SK-N-SH (cell line): ENCODE data around the gene CENPVL3. TPM values are rescaled to one million over a fixed set of nuclear protein-coding genes. Genes with fewer than 3 reads are reported as not detected.
A peak's percentile ranks its signal among the peaks of the same experiment; 100 is the strongest.
"Not testable (repeated sequence)": the region's sequence is repeated elsewhere in the genome, so short reads cannot be mapped to it uniquely, and the experiment has no call there.

Source experiments
- CTCF ChIA-PET: fragments of 300-600, 350-600 bp; formaldehyde crosslinking; extraction: SDS; loops from one replicate; lab custom pipeline; 2021; lab: Yijun Ruan, JAX
- POLR2A ChIA-PET: fragments of 350-600 bp; sonication (Branson Sonifier 250); formaldehyde crosslinking; extraction: SDS; loops from one replicate; lab custom pipeline; 2020; ENCODE audit warnings: antibody characterized with exemption, inconsistent platforms; lab: Yijun Ruan, JAX
- DNase-seq: peaks from one replicate; pipeline ENCODE4 v3.0.0; 2012
- H2AFZ ChIP-seq: fragments of 200-600 bp; sonication (generic); 2 replicates; pipeline ENCODE4 v1.8.1; 2016; ENCODE audit warnings: antibody characterized with exemption, mild to moderate bottlenecking, low read depth
- H3F3A ChIP-seq: fragments of 200-600 bp; sonication (generic); replicated peaks from 2 replicates; pipeline ENCODE3; 2016; ENCODE audit warnings: antibody characterized with exemption, mild to moderate bottlenecking; ENCODE audit not compliant: insufficient read depth
- H3K27ac ChIP-seq, 2 experiments: fragments of 200-500 bp in 1 of 2; fragments of 200-600 bp in 1 of 2; sonication (Bioruptor generic) in 1 of 2; sonication (generic), shearing (Covaris generic) in 1 of 2; 2 replicates each; pipeline versions ENCODE4 v1.5.1 to v1.6.1; 2014 to 2016; ENCODE audit warnings: low read depth in 2 of 2, inconsistent platforms in 1 of 2, low read length in 1 of 2, mild to moderate bottlenecking in 1 of 2, mixed read lengths in 1 of 2
- H3K27me3 ChIP-seq: fragments of 200-600 bp; sonication (generic), shearing (Covaris generic); 2 replicates; pipeline ENCODE4 v1.6.1; 2016; ENCODE audit warnings: mixed run types; ENCODE audit not compliant: insufficient read depth
- H3K36me3 ChIP-seq, 2 experiments: fragments of 200-500 bp in 1 of 2; fragments of 200-600 bp in 1 of 2; sonication (Bioruptor generic) in 1 of 2; sonication (generic) in 1 of 2; replicated peaks in 1 of 2; 2 replicates each; pipeline versions ENCODE3 to v1.5.1; 2014 to 2016; ENCODE audit warnings: low read length in 1 of 2, mild to moderate bottlenecking in 1 of 2; ENCODE audit not compliant: insufficient read depth in 2 of 2, control insufficient read depth in 1 of 2
- H3K4me1 ChIP-seq, 2 experiments: fragments of 200-500 bp in 1 of 2; fragments of 200-600 bp in 1 of 2; sonication (Bioruptor generic) in 1 of 2; sonication (generic), shearing (Covaris generic) in 1 of 2; 2 replicates each; pipeline versions ENCODE4 v1.5.1 to v1.6.1; 2014 to 2016; ENCODE audit warnings: low read depth in 1 of 2, low read length in 1 of 2, mixed run types in 1 of 2; ENCODE audit not compliant: insufficient read depth in 2 of 2, control insufficient read depth in 1 of 2
- H3K4me2 ChIP-seq: fragments of 200-600 bp; sonication (generic), shearing (Covaris generic); 2 replicates; pipeline ENCODE4 v1.6.1; 2017; ENCODE audit warnings: mixed run types
- H3K4me3 ChIP-seq, 2 experiments: fragments of 200-500 bp in 1 of 2; fragments of 200-600 bp in 1 of 2; sonication (Bioruptor generic) in 1 of 2; sonication (generic), shearing (Covaris generic) in 1 of 2; 2 replicates each; pipeline versions ENCODE4 v1.5.1 to v1.8.1; 2014 to 2016; ENCODE audit warnings: low read depth in 2 of 2, inconsistent platforms in 1 of 2, low read length in 1 of 2, mild to moderate bottlenecking in 1 of 2, mixed read lengths in 1 of 2, moderate library complexity in 1 of 2
- H3K79me2 ChIP-seq: fragments of 200-600 bp; sonication (generic); 2 replicates; pipeline ENCODE4 v1.8.1; 2017; ENCODE audit warnings: mild to moderate bottlenecking; ENCODE audit not compliant: insufficient read depth
- H3K9ac ChIP-seq: fragments of 200-600 bp; sonication (generic); 2 replicates; pipeline ENCODE4 v1.6.1; 2017; ENCODE audit warnings: mixed run types
- H3K9me2 ChIP-seq: fragments of 200-600 bp; sonication (generic); 2 replicates; pipeline ENCODE4 v1.6.1; 2017; ENCODE audit warnings: mixed run types
- H3K9me3 ChIP-seq: fragments of 200-600 bp; sonication (generic); 2 replicates; pipeline ENCODE4 v1.6.1; 2017; ENCODE audit warnings: mixed run types, mild to moderate bottlenecking, moderate library complexity
- H4K20me1 ChIP-seq: fragments of 200-600 bp; sonication (generic); 2 replicates; pipeline ENCODE4 v1.6.1; 2017; ENCODE audit warnings: mild to moderate bottlenecking, mixed run types; ENCODE audit not compliant: insufficient read depth
- CTCF ChIP-seq: fragments of 200-600 bp; sonication (generic); IDR thresholded peaks from 2 replicates; pipeline ENCODE4 v1.6.1; 2017; ENCODE audit warnings: antibody characterized with exemption, mild to moderate bottlenecking, moderate library complexity
- ELF1 ChIP-seq: IDR thresholded peaks from 2 replicates; pipeline ENCODE4 v1.4.0; 2012
- FOXJ3 ChIP-seq: sonication (generic); formaldehyde crosslinking; IDR thresholded peaks from 2 replicates; pipeline ENCODE4 v1.5.1; 2020; ENCODE audit warnings: mild to moderate bottlenecking, missing genetic modification reagents
- JUND ChIP-seq: IDR thresholded peaks from 2 replicates; pipeline ENCODE4 v1.4.0; 2012
- POLR2AphosphoS5 ChIP-seq: IDR thresholded peaks from 2 replicates; pipeline ENCODE4 v1.6.1; 2012; ENCODE audit warnings: low read depth, low read length
- RAD21 ChIP-seq: IDR thresholded peaks from 2 replicates; pipeline ENCODE4 v1.6.1; 2012; ENCODE audit warnings: mild to moderate bottlenecking, low read length
- RXRA ChIP-seq: IDR thresholded peaks from 2 replicates; pipeline ENCODE4 v1.4.0; 2012; ENCODE audit warnings: low read depth, mild to moderate bottlenecking, borderline replicate concordance
- SIN3A ChIP-seq: IDR thresholded peaks from 2 replicates; pipeline ENCODE4 v1.6.1; 2012; ENCODE audit warnings: low read depth, mild to moderate bottlenecking, low read length, moderate library complexity, borderline replicate concordance
- SMC3 ChIP-seq: IDR thresholded peaks from 2 replicates; pipeline ENCODE4 v1.6.1; 2012; ENCODE audit warnings: low read depth, low read length, improper control_type of control experiment
- YY1 ChIP-seq: IDR thresholded peaks from 2 replicates; pipeline ENCODE4 v1.4.0; 2012; ENCODE audit warnings: low read depth, mild to moderate bottlenecking
- WGBS: methylation state at CpG from one replicate; pipeline ENCODE4 v1.1.6; 2017; ENCODE audit warnings: low lambda C conversion rate; 5-methylcytosine and 5-hydroxymethylcytosine counted together
- polyA plus RNA-seq, 3 experiments: library from polyadenylated mRNA; depleted of rRNA; stranded (reverse); fragments of >200 nt; gene quantifications; 2 replicates each; pipeline ENCODE4 v1.2.3, GENCODE V29; 2012

CENPVL3 gene
- polyA plus RNA-seq, 1 of the 3 experiments (the other 2 are of a cell fraction) = 0.67 TPM

GRCh38 chrX:51641421-51642021, 22.8 kb upstream of the CENPVL3 start:
- 12% methylated on average over 19 of the region's 19 CpGs for WGBS
- Histone ChIP-seq H3K9me2 (no peaks in the 10 kb centered on the region), H3K27me3 (peaks cover 18% of the 10 kb centered on the region; the same call in 1 of the 2 replicates), H3K4me3 (peak overlapping the region in 1 of 2 experiments; percentile 17; a peak in 1 of 4 replicates), H3F3A (no peaks in the 10 kb centered on the region), H3K36me3 (no peaks in the 10 kb centered on the region), H3K27ac (no peak overlapping the region), H3K9ac (no peak overlapping the region), H3K79me2 (no peaks in the 10 kb centered on the region), H3K4me2 (no peak overlapping the region), H3K4me1 (no peaks in the 10 kb centered on the region), H2AFZ (no peak overlapping the region), H3K9me3 (no peaks in the 10 kb centered on the region), H4K20me1 (no peaks in the 10 kb centered on the region)
- DNase-seq = peak; percentile 54
- no peak for TF ChIP-seq ELF1
- peak; percentile 89 for TF ChIP-seq RAD21
- TF ChIP-seq FOXJ3 (CRISPR knock-in tag) = no peak
- TF ChIP-seq RXRA = no peak
- peak; percentile 78 for TF ChIP-seq CTCF
- TF ChIP-seq YY1 = no peak
- no peak for TF ChIP-seq SIN3A
- TF ChIP-seq POLR2AphosphoS5 = no peak
- peak; percentile 72 for TF ChIP-seq SMC3
- no peak for TF ChIP-seq JUND
- POLR2A ChIA-PET = interaction anchor here (0.9 kb wide), 2 partner anchors 161 to 251 kb away, joined by 3 to 4 read pairs; partner anchors contain the start of gene MAGED1
- CTCF ChIA-PET = interaction anchor here (0.6 to 2.0 kb wide), 15 partner anchors 8 to 792 kb away, joined by 3 to 15 read pairs (median 3); no protein-coding TSS in a partner anchor

- CTCF ChIA-PET, H3K4me1 ChIP-seq, H4K20me1 ChIP-seq, DNase-seq, H3K27ac ChIP-seq, POLR2A ChIA-PET, H3K4me3 ChIP-seq, H2AFZ ChIP-seq, H3K9me2 ChIP-seq, H3K79me2 ChIP-seq, H3K9me3 ChIP-seq, H3K36me3 ChIP-seq, H3K4me2 ChIP-seq, H3F3A ChIP-seq, H3K9ac ChIP-seq: not testable (repeated sequence)
- peaks cover 11% of the 10 kb centered on the region; the same call in 1 of the 2 replicates for H3K27me3 ChIP-seq
- WGBS = 26% methylated on average over 7 of the region's 7 CpGs
Observed at GRCh38 chrX:51636511-51636910, 17.8 kb upstream of the CENPVL3 start.
